ENCODE data around the gene KSR1. TPM values are rescaled to one million over a fixed set of nuclear protein-coding genes. Genes with fewer than 3 reads are reported as not detected.
A peak's percentile ranks its signal among the peaks of the same experiment; 100 is the strongest.

KSR1 gene
- total and polyA plus RNA-seq, 9 of the 15 experiments (the other 6 are each of a cell fraction or from before 2014, with no cell fraction given): 1.4 to 51.7 (median 18.4) TPM

DNA sequence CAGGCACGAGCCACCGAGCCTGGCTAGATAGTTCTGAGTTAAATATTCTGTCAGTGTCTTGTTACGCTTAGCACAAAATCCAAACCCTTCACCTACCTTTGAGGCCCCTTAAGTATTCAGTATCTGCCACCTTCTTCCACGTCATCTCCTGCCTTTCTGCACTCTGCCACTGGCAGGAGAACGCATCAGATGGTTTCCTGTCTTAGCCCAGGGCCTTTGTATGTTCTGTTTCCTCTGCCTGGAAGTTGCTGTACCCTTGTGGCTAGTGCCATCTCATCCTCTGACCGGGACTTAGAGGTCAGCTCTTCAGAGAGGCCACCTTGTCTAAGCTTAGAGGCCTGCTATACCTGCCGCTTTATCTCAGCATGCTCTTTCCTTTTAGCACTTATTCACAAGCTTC is 107.3 kb downstream of the KSR1 start (continued):
- no peak for TF ChIP-seq KDM1A (IDR thresholded peaks at IDR 0.05)
- TF ChIP-seq ZNF384 (IDR thresholded peaks at IDR 0.05; ENCODE audit: low read depth, low read length): no peak
- TF ChIP-seq HCFC1 (IDR thresholded peaks at IDR 0.05; ENCODE audit: low read depth, low read length): no peak
- TF ChIP-seq ETS2 (tag; IDR thresholded peaks at IDR 0.05; ENCODE audit: borderline replicate concordance, poor library complexity, severe bottlenecking): no peak
- TF ChIP-seq BCOR (IDR thresholded peaks at IDR 0.05): no peak
- TF ChIP-seq ZNF12 (CRISPR knock-in tag; IDR thresholded peaks at IDR 0.05): no peak
- TF ChIP-seq, protein P1, sequence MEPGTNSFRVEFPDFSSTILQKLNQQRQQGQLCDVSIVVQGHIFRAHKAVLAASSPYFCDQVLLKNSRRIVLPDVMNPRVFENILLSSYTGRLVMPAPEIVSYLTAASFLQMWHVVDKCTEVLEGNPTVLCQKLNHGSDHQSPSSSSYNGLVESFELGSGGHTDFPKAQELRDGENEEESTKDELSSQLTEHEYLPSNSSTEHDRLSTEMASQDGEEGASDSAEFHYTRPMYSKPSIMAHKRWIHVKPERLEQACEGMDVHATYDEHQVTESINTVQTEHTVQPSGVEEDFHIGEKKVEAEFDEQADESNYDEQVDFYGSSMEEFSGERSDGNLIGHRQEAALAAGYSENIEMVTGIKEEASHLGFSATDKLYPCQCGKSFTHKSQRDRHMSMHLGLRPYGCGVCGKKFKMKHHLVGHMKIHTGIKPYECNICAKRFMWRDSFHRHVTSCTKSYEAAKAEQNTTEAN (CRISPR knock-in tag; IDR thresholded peaks at IDR 0.05): no peak
- no peak for TF ChIP-seq ZC3H4 (CRISPR knock-in tag; IDR thresholded peaks at IDR 0.05; ENCODE audit: borderline replicate concordance)
- TF ChIP-seq NFYB (IDR thresholded peaks at IDR 0.05; ENCODE audit: extremely low read depth, insufficient read length): no peak

DNA sequence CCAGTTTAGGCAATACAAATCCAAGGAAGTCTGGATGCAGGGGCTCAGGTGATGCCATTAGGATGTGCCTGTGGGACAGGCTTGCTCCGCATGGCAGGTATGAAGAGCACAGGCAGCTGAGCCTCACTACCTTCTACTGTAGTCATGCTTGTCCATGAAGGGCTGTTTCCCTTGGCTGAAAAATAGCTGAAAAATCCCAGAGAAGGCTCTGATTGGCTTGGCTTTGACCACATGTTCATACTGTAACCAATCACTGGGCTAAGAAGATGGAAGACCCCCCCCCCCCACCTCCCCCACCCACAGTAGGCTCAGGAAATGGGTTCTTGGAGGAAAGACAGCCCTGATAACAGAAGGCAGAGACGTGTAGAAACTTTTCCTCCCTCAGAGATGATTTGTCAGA is 108.2 kb downstream of the KSR1 start:
- peaks cover 30% of the 10 kb centered on the region for H3K79me2 ChIP-seq (ENCODE audit: control insufficient read depth, insufficient read depth, low read length)
- H3K9me1 ChIP-seq (ENCODE audit: control insufficient read depth, insufficient read depth, low read length): no peaks in the 10 kb centered on the region
- 50% methylated on average over 2 of the region's 2 CpGs for WGBS (ENCODE audit: insufficient coverage, low coverage, missing lambda C conversion rate)
- H3K4me1 ChIP-seq (replicated peaks in 1 of 2; ENCODE audit: control insufficient read depth in 2 of 2, insufficient read depth in 2 of 2, low read length in 2 of 2): peaks cover 32 to 37% of the 10 kb centered on the region in 2 experiments
- no TSS peak for BruUV-seq (replicated peaks)
- H3K4me2 ChIP-seq (ENCODE audit: insufficient read depth, low read length): no peak overlapping the region
- H3K27me3 ChIP-seq (ENCODE audit: control insufficient read depth in 2 of 2, insufficient read depth in 2 of 2, low read length in 2 of 2): no peaks in the 10 kb centered on the region
- H2AFZ ChIP-seq (ENCODE audit: low read depth, low read length): no peak overlapping the region
- no peaks in the 10 kb centered on the region for H4K20me1 ChIP-seq (replicated peaks; ENCODE audit: control insufficient read depth, insufficient read depth, low read length)
- H3K36me3 ChIP-seq (ENCODE audit: control insufficient read depth, insufficient read depth, low read length): peaks cover 32% of the 10 kb centered on the region; the same call in 2 of the 3 replicates
- in situ Hi-C loops (cut with MboI) (no loop called here), intact Hi-C loops (cut with micrococcal nuclease) (no loop called here)
- ChIA-PET POLR2A (interaction anchor here (0.8 to 2.5 kb wide), 2 partner anchors 8 to 14 kb away, joined by 4 to 12 read pairs; no protein-coding TSS in a partner anchor), CTCF (ENCODE audit: low intra/inter-chr PET ratio) (no interaction called here)
- FAIRE-seq: no peak
- peaks cover 4% of the 10 kb centered on the region for H3K9me3 ChIP-seq (replicated peaks; ENCODE audit: control insufficient read depth, insufficient read depth, low read depth, low read length)
- DNase-seq (ENCODE audit: extremely low read depth in 1 of 4, low spot score in 3 of 4): peak; percentile 59 to 90 (median 67)
- H3K27ac ChIP-seq (ENCODE audit: extremely low read depth, low read depth, low read length): peak overlapping the region; percentile 29; the same call in 1 of the 3 replicates
- ATAC-seq: peak; percentile 26
- H3K9ac ChIP-seq (ENCODE audit: insufficient read depth in 1 of 2, low read depth in 2 of 2, low read length in 2 of 2): no peak overlapping the region
- H3K4me3 ChIP-seq: no peak overlapping the region
- TF ChIP-seq NFYB (IDR thresholded peaks at IDR 0.05; ENCODE audit: extremely low read depth, insufficient read length): peak; percentile 78
- TF ChIP-seq, protein P2, sequence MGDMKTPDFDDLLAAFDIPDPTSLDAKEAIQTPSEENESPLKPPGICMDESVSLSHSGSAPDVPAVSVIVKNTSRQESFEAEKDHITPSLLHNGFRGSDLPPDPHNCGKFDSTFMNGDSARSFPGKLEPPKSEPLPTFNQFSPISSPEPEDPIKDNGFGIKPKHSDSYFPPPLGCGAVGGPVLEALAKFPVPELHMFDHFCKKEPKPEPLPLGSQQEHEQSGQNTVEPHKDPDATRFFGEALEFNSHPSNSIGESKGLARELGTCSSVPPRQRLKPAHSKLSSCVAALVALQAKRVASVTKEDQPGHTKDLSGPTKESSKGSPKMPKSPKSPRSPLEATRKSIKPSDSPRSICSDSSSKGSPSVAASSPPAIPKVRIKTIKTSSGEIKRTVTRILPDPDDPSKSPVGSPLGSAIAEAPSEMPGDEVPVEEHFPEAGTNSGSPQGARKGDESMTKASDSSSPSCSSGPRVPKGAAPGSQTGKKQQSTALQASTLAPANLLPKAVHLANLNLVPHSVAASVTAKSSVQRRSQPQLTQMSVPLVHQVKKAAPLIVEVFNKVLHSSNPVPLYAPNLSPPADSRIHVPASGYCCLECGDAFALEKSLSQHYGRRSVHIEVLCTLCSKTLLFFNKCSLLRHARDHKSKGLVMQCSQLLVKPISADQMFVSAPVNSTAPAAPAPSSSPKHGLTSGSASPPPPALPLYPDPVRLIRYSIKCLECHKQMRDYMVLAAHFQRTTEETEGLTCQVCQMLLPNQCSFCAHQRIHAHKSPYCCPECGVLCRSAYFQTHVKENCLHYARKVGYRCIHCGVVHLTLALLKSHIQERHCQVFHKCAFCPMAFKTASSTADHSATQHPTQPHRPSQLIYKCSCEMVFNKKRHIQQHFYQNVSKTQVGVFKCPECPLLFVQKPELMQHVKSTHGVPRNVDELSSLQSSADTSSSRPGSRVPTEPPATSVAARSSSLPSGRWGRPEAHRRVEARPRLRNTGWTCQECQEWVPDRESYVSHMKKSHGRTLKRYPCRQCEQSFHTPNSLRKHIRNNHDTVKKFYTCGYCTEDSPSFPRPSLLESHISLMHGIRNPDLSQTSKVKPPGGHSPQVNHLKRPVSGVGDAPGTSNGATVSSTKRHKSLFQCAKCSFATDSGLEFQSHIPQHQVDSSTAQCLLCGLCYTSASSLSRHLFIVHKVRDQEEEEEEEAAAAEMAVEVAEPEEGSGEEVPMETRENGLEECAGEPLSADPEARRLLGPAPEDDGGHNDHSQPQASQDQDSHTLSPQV (IDR thresholded peaks at IDR 0.05): 0 out of 2 replicates have a peak, but pooled peaks have one; percentile 14
- TF ChIP-seq KDM2B (CRISPR knock-in tag; IDR thresholded peaks at IDR 0.05): no peak
- peak; percentile 51; the same call in 1 of the 2 replicates for TF ChIP-seq CC2D1A (IDR thresholded peaks at IDR 0.05)
- TF ChIP-seq RAD51 (IDR thresholded peaks at IDR 0.05; ENCODE audit: borderline replicate concordance, low read depth): peak; percentile 61; the same call in 1 of the 2 replicates
- TF ChIP-seq, protein P3, sequence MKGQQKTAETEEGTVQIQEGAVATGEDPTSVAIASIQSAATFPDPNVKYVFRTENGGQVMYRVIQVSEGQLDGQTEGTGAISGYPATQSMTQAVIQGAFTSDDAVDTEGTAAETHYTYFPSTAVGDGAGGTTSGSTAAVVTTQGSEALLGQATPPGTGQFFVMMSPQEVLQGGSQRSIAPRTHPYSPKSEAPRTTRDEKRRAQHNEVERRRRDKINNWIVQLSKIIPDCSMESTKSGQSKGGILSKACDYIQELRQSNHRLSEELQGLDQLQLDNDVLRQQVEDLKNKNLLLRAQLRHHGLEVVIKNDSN (CRISPR knock-in tag; IDR thresholded peaks at IDR 0.05): peak; percentile 67
- TF ChIP-seq GABPA (tag; conservative IDR thresholded peaks at IDR 0.05; ENCODE audit: low read depth): no peak
- peak; percentile 64 for TF ChIP-seq RBM25 (IDR thresholded peaks at IDR 0.05; ENCODE audit: low read depth, low read length, severe bottlenecking)
